Measurements from ENCODE around the gene LY6G6D.

The LY6G6D gene

DNA sequence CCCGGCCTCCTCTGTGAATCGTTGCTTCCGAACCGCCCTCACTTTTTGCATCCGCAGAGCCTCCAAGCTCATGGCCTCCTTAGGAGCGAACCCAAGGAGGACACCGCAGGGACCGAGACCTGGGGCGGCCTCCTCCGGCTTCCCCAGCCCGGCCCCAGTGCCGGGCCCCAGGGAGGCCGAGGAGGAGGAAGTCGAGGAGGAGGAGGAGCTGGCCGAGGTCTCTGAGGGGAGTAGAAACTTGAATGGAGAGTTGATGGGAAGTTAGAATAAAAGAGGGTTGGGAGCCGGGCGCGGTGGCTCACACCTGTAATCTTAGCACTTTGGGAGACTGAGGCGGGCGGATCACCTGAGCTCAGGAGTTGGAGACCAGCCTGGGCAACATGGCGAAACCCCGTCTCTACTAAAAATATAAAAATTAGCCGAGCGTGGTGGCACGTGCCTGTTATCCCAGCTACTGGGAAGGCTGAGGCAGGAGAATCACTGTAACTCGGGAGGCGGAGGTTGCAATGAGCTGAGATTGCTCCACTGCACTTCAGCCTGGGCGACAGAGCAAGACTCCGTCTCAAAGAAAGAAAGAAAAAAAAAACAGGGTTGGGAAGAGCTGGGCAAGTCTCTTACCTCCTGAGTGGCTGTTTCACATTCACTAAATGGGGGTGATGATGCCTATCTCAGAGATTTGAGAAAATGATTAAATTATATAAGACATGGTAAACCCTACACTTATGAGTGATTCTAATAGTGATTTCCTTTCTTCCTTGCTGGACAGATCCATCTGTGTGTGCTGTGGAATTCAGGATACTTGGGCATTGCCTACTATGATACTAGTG lies 25.5 kb downstream of the LY6G6D start:
- Histone ChIP-seq H3K4me1 (ENCODE audit: control insufficient read depth in 5 of 5, insufficient read depth in 5 of 5, low read length in 5 of 5) (peaks cover 4 to 60% (median 41%) of the 10 kb centered on the region in 5 donors), H3K4me3 (ENCODE audit: low read depth in 1 of 5, low read length in 5 of 5) (peak overlapping the region; percentile 80 to 94 (median 85)), H3K27me3 (ENCODE audit: control insufficient read depth in 5 of 5, insufficient read depth in 4 of 5, low read length in 5 of 5) (no peaks in the 10 kb centered on the region), H3K9me3 (ENCODE audit: control insufficient read depth in 5 of 5, low read length in 5 of 5) (no peaks in the 10 kb centered on the region), H3K9ac (ENCODE audit: low read length in 5 of 5) (peak overlapping the region; percentile 68 to 86 (median 76)), H3K27ac (ENCODE audit: low read depth, low read length) (peak overlapping the region; percentile 49), H3K36me3 (ENCODE audit: control insufficient read depth in 5 of 5, insufficient read depth in 5 of 5, low read length in 5 of 5) (no peaks in the 10 kb centered on the region)

DNA sequence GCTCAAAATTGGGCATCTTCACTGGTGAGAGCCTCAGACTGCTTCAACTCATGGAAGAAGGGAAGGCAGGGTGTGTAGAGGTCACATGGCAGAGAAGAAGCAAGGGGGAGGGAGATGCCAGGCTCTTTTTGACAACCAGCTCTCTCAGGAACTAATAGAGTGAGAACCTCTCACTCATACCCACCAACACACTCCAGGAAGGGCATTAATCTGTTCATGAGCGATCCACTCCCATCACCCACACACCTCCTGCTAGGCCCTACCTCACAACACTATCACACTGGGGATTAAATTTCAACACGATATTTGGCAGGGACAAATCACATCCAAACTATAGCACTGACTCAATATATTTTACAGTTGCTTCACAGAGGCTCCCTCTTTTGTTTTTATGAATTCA lies 26.7 kb downstream of the LY6G6D start:
- H3K27me3 ChIP-seq (ENCODE audit: control insufficient read depth in 5 of 5, insufficient read depth in 4 of 5, low read length in 5 of 5) = no peaks in the 10 kb centered on the region

DNA sequence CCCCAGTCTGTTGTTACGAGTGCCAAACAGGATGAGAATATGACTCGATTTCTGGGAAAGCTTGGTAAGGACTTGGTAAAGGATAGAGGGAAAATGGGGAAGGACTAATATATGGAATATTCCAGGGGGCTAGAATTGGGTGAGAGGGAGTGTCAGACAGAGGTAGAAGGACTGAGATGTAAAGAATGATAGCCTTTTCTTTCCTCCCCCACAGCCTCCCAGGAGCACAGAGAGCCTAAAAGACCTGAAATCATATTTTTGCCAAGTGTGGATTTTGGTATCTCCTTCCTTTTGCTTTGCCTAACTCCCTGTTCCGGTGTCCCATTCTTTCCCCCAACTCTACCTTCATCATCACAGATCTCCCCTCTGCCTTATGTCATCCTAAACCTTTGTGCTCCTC lies 27.7 kb downstream of the LY6G6D start:
- no peak overlapping the region for H3K9ac ChIP-seq (ENCODE audit: low read length in 5 of 5)
- H3K27ac ChIP-seq (ENCODE audit: low read depth, low read length) = peak overlapping the region; percentile 63
- H3K4me1 ChIP-seq (ENCODE audit: control insufficient read depth in 5 of 5, insufficient read depth in 5 of 5, low read length in 5 of 5) = peaks cover 8 to 52% (median 36%) of the 10 kb centered on the region in 5 donors
- H3K36me3 ChIP-seq (ENCODE audit: control insufficient read depth in 5 of 5, insufficient read depth in 5 of 5, low read length in 5 of 5) = peaks cover 0 to 3% (median 0%) of the 10 kb centered on the region in 5 donors
- H3K9me3 ChIP-seq (ENCODE audit: control insufficient read depth in 5 of 5, low read length in 5 of 5) = no peaks in the 10 kb centered on the region
- H3K4me3 ChIP-seq (ENCODE audit: low read depth in 1 of 5, low read length in 5 of 5) = no peak overlapping the region
- H3K27me3 ChIP-seq (ENCODE audit: control insufficient read depth in 5 of 5, insufficient read depth in 4 of 5, low read length in 5 of 5) = no peaks in the 10 kb centered on the region

More for the DNA sequence above, 26.7 kb downstream of the LY6G6D start:
- Histone ChIP-seq H3K9me3 (ENCODE audit: control insufficient read depth in 5 of 5, low read length in 5 of 5) (no peaks in the 10 kb centered on the region), H3K4me3 (ENCODE audit: low read depth in 1 of 5, low read length in 5 of 5) (no peak overlapping the region), H3K27ac (ENCODE audit: low read depth, low read length) (peak overlapping the region; percentile 63), H3K4me1 (ENCODE audit: control insufficient read depth in 5 of 5, insufficient read depth in 5 of 5, low read length in 5 of 5) (peaks cover 4 to 54% (median 37%) of the 10 kb centered on the region in 5 donors), H3K9ac (ENCODE audit: low read length in 5 of 5) (no peak overlapping the region), H3K36me3 (ENCODE audit: control insufficient read depth in 5 of 5, insufficient read depth in 5 of 5, low read length in 5 of 5) (no peaks in the 10 kb centered on the region)

DNA sequence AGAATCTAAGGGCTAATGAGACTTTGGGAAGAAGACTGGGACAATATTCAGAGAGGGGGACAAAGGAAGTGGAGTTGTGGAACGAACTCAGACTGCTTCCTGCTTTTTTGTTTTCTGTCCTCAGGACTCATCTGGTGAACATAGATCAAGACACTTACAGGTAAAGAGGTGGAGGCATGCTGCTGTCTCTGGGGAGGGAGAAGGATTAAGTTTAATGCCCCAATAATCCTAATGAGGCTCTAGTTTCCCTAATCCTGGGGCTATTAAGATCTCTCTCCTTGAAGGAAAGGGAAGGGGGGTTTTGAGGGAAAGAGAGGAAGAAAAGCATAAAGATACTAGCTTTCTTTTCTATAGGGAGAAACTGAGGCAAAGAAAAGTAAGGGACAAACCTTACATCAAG lies 29.3 kb downstream of the LY6G6D start:
- peaks cover 0 to 3% (median 0%) of the 10 kb centered on the region in 5 donors for H3K36me3 ChIP-seq (ENCODE audit: control insufficient read depth in 5 of 5, insufficient read depth in 5 of 5, low read length in 5 of 5)
- no peak overlapping the region for H3K27ac ChIP-seq (ENCODE audit: low read depth, low read length)
- no peaks in the 10 kb centered on the region for H3K9me3 ChIP-seq (ENCODE audit: control insufficient read depth in 5 of 5, low read length in 5 of 5)
- no peak overlapping the region for H3K9ac ChIP-seq (ENCODE audit: low read length in 5 of 5)
- peaks cover 5 to 40% (median 28%) of the 10 kb centered on the region in 5 donors for H3K4me1 ChIP-seq (ENCODE audit: control insufficient read depth in 5 of 5, insufficient read depth in 5 of 5, low read length in 5 of 5)
- no peaks in the 10 kb centered on the region for H3K27me3 ChIP-seq (ENCODE audit: control insufficient read depth in 5 of 5, insufficient read depth in 4 of 5, low read length in 5 of 5)
- H3K4me3 ChIP-seq (ENCODE audit: low read depth in 1 of 5, low read length in 5 of 5) = no peak overlapping the region

DNA sequence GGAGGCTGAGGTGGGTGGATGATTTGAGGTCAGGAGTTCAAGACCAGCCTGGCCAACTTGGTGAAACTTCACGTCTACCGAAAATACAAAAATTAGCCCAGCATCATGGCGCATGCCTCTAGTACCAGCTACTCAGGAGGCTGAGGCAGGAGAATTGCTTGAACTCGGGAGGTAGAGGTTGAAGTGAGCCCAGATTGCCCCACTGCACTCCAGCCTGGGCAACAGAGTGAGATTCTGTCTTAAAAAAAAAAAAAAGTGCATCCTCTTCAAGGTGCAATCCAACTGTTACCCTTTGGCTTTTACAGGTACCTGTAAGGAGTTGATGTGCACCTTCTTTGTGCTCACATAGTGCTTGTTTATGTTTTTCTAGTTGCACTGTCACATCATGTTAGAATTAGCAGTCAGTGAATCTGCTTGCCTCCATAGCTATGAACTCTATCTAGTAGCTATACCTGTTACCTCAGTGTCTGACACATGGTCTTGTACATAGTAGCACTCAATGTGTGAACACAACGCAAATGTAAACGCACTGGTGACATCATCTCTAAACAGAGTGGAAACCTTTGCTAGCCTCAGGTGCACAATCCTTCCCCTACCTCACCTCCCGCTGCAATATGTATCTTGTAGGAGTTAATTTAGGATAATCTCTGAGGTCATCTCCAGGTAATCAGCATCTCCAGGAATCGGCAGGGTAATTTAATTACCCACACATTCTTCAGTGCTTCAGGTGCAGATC lies 34.3 kb downstream of the LY6G6D start:
- no peak overlapping the region for H3K9ac ChIP-seq (ENCODE audit: low read length in 5 of 5)
- H3K4me1 ChIP-seq (ENCODE audit: control insufficient read depth in 5 of 5, insufficient read depth in 5 of 5, low read length in 5 of 5) = peaks cover 5 to 14% (median 8%) of the 10 kb centered on the region in 5 donors
- H3K27me3 ChIP-seq (ENCODE audit: control insufficient read depth in 5 of 5, insufficient read depth in 4 of 5, low read length in 5 of 5) = no peaks in the 10 kb centered on the region
- H3K36me3 ChIP-seq (ENCODE audit: control insufficient read depth in 5 of 5, insufficient read depth in 5 of 5, low read length in 5 of 5) = peaks cover 0 to 3% (median 0%) of the 10 kb centered on the region in 5 donors
- no peak overlapping the region for H3K27ac ChIP-seq (ENCODE audit: low read depth, low read length)
- H3K9me3 ChIP-seq (ENCODE audit: control insufficient read depth in 5 of 5, low read length in 5 of 5) = no peaks in the 10 kb centered on the region
- H3K4me3 ChIP-seq (ENCODE audit: low read depth in 1 of 5, low read length in 5 of 5) = no peak overlapping the region

DNA sequence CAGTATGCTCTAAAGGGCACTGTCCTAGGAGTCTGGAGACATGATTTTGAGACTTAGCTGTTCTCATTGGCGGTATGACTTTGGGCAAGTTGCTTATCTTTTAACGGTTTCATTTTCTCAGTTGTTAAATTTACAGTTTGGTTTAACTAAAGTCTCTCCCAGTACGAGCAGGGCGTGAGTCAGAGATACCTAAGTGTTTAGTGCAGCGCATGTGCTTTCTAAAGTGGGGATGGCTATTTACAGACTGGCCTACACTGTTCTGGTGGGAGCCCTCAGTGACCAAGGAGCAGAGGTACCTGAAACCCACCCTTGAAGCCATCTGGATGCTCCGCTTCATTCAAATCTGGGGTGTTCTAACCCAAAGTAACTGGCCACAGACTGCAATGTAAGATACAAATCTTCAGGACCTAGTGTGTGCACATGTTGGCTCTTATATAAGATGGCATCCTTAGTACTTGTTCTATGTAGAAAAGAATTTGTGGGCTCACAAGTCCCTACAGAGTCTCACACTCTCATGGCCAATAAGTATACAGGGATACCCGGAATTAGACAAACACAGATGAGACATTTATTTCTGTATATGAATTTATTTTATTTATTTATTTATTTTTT lies 35.4 kb downstream of the LY6G6D start:
- Histone ChIP-seq H3K27ac (ENCODE audit: low read depth, low read length) (no peak overlapping the region), H3K4me3 (ENCODE audit: low read depth in 1 of 5, low read length in 5 of 5) (no peak overlapping the region), H3K9ac (ENCODE audit: low read length in 5 of 5) (no peak overlapping the region), H3K27me3 (ENCODE audit: control insufficient read depth in 5 of 5, insufficient read depth in 4 of 5, low read length in 5 of 5) (no peaks in the 10 kb centered on the region), H3K36me3 (ENCODE audit: control insufficient read depth in 5 of 5, insufficient read depth in 5 of 5, low read length in 5 of 5) (peaks cover 0 to 3% (median 0%) of the 10 kb centered on the region in 5 donors), H3K4me1 (ENCODE audit: control insufficient read depth in 5 of 5, insufficient read depth in 5 of 5, low read length in 5 of 5) (peaks cover 5 to 14% (median 8%) of the 10 kb centered on the region in 5 donors), H3K9me3 (ENCODE audit: control insufficient read depth in 5 of 5, low read length in 5 of 5) (no peaks in the 10 kb centered on the region)

DNA sequence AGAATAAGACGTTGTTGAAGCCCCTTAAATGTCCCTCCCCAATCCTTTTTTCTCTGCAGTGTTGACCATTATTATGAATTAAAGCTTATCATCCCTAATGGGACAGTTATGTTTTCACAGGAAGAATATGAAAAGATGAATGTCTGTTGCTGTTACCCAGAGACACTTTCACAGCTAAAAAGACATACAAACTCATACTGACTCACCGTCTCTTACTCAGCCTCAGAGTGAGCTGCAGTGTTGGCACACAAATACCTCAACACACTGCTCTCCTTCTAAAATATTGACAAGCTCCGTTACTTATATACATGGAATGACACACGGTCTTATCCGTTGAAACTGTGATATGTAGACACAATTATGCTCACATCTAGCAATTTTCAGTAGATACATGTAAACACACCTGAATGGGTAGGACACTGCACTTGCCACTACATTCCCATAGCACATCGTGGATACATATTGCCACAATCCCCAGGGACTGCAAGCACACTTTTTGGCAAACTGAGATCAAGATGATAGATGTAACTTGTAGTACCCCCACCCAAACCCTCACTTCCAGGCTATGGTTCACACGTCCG lies 37.7 kb downstream of the LY6G6D start:
- H3K9ac ChIP-seq (ENCODE audit: low read length in 5 of 5) = no peak overlapping the region
- no peaks in the 10 kb centered on the region for H3K36me3 ChIP-seq (ENCODE audit: control insufficient read depth in 5 of 5, insufficient read depth in 5 of 5, low read length in 5 of 5)
- H3K27me3 ChIP-seq (ENCODE audit: control insufficient read depth in 5 of 5, insufficient read depth in 4 of 5, low read length in 5 of 5) = no peaks in the 10 kb centered on the region
- peaks cover 0 to 3% (median under 1%) of the 10 kb centered on the region in 5 donors for H3K4me1 ChIP-seq (ENCODE audit: control insufficient read depth in 5 of 5, insufficient read depth in 5 of 5, low read length in 5 of 5)
- H3K4me3 ChIP-seq (ENCODE audit: low read depth in 1 of 5, low read length in 5 of 5) = no peak overlapping the region
- no peak overlapping the region for H3K27ac ChIP-seq (ENCODE audit: low read depth, low read length)
- H3K9me3 ChIP-seq (ENCODE audit: control insufficient read depth in 5 of 5, low read length in 5 of 5) = no peaks in the 10 kb centered on the region

DNA sequence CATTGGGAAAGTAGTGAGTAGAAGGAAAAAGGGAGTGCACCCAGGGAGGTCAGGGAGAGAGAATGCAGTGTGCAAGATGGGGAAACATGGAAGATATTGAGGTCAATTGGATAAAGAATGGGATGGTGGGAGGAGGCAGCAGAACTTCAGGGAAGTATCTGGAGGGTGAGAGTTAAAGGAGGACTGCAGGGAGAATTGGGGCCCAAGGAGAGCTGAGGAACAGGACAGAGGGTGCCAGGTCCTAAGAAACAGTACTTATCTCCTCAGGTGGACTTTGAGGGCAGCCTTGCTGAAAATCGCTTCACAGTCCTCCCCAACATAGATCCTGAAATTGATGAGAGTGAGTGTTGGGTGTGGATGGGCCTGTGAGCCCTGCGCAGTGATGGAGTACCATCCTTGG lies 43.1 kb downstream of the LY6G6D start:
- Histone ChIP-seq H3K4me1 (ENCODE audit: control insufficient read depth in 5 of 5, insufficient read depth in 5 of 5, low read length in 5 of 5) (peaks cover 0 to 4% (median 2%) of the 10 kb centered on the region in 5 donors), H3K9ac (ENCODE audit: low read length in 5 of 5) (no peak overlapping the region), H3K9me3 (ENCODE audit: control insufficient read depth in 5 of 5, low read length in 5 of 5) (no peaks in the 10 kb centered on the region), H3K27me3 (ENCODE audit: control insufficient read depth in 5 of 5, insufficient read depth in 4 of 5, low read length in 5 of 5) (no peaks in the 10 kb centered on the region), H3K4me3 (ENCODE audit: low read depth in 1 of 5, low read length in 5 of 5) (no peak overlapping the region), H3K36me3 (ENCODE audit: control insufficient read depth in 5 of 5, insufficient read depth in 5 of 5, low read length in 5 of 5) (peaks cover 3 to 37% (median 12%) of the 10 kb centered on the region in 5 donors), H3K27ac (ENCODE audit: low read depth, low read length) (no peak overlapping the region)

DNA sequence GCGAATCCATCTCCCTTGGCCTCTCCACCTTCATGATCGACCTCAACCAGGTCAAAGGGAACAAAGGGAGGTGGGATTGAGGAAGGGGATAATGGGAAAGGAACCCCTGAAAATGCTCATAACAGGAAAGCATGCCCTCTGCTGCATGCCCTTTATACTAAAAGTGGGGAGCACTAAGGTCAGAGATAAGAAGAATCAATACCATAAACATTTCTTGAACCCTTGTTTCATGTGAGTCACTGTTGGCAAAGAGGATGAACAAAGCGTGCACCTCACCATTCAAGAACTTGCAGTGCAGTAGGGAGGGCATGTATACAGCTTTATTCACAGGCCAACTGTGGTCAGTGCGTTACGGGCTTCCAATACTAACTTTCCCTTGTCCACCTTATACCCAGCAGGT lies 45.6 kb downstream of the LY6G6D start:
- H3K27ac ChIP-seq (ENCODE audit: low read depth, low read length) = no peak overlapping the region

More for the DNA sequence above, 45.6 kb downstream of the LY6G6D start:
- Histone ChIP-seq H3K9ac (ENCODE audit: low read length in 5 of 5) (no peak overlapping the region), H3K9me3 (ENCODE audit: control insufficient read depth in 5 of 5, low read length in 5 of 5) (no peaks in the 10 kb centered on the region), H3K4me3 (ENCODE audit: low read depth in 1 of 5, low read length in 5 of 5) (no peak overlapping the region), H3K4me1 (ENCODE audit: control insufficient read depth in 5 of 5, insufficient read depth in 5 of 5, low read length in 5 of 5) (peaks cover under 1 to 10% (median 5%) of the 10 kb centered on the region in 5 donors), H3K36me3 (ENCODE audit: control insufficient read depth in 5 of 5, insufficient read depth in 5 of 5, low read length in 5 of 5) (peaks cover 3 to 37% (median 12%) of the 10 kb centered on the region in 5 donors), H3K27me3 (ENCODE audit: control insufficient read depth in 5 of 5, insufficient read depth in 4 of 5, low read length in 5 of 5) (no peaks in the 10 kb centered on the region)
